Left ventricle myocardium superior (tissue), 1 donor: Measurements from ENCODE around the gene GPHN. TPM values are rescaled to one million over a fixed set of nuclear protein-coding genes. Genes with fewer than 3 reads are reported as not detected.
"Not testable (repeated sequence)": the region's sequence is repeated elsewhere in the genome, so short reads cannot be mapped to it uniquely, and the experiment has no call there.

ENCODE experiments used
- ATAC-seq: fragments of 200-7000 bp; cut with Tn5 transposase; one replicate; pipeline ENCODE4 v1.9.1; 2020; ENCODE audit warnings: mild to moderate bottlenecking, moderate library complexity
- DNase-seq: peaks from one replicate; pipeline ENCODE4 v3.0.0-alpha.2; 2020
- intact Hi-C: fragments of 100-400 bp; cut with micrococcal nuclease; formaldehyde crosslinking; loops from one replicate; pipeline ENCODE4 v1.11.0; 2022
- total RNA-seq: library from RNA; stranded (reverse); fragmentation: NEBNext Ultra II Directional; extraction: Animal tissue kit (Norgen Biotek cat#: 25700); gene quantifications from one replicate; pipeline ENCODE4 v1.2.1, GENCODE V29; 2021
- donor health status: DM: no; HTN: yes; CAD: no; lungs with severe emphysema.

GPHN gene
- total RNA-seq, 1 donor from 2014 or later = 25.0 TPM

DNA sequence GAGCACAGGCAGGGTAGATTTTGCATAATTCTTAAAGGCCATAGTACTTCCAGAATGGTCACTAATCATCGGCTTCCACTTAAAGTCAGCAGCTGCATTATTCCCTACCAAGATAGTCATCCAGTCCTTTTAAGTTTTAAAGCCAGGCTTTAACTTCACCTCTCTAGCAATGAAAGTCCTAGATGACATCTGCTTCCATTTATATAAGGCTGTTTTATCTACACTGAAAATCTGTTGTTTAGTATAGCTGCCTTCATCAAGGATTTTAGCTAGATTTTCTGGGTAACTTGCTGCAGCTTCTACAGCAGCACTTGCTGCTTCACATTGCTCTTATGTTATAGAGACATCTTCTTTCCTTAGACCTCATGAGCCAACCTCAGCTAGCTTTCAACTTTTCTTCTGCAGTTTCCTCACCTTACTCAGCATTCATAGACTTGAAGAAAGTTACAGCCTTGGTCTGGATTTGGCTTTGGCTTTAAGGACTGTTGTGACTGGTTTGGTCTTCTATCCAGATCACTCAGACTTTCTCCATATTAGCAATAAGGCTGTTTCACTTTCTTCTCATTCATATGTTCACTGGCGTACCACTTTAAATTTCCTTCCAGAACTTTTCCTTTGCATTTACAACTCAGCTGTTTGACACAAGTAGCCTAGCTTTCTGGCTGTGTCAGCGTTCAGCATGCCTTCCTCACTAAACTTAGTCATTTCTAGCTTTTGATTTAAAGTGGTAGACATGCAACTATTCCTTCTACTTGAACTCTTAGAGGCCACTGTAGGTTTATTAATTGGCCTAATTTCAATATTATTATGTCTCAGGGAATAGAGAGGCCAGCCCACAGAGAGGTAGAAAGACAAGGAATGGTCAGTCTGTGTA lies 471.4 kb downstream of the GPHN start:
- ATAC-seq (no peak), DNase-seq (no peak)
- intact Hi-C loops = no loop called here

DNA sequence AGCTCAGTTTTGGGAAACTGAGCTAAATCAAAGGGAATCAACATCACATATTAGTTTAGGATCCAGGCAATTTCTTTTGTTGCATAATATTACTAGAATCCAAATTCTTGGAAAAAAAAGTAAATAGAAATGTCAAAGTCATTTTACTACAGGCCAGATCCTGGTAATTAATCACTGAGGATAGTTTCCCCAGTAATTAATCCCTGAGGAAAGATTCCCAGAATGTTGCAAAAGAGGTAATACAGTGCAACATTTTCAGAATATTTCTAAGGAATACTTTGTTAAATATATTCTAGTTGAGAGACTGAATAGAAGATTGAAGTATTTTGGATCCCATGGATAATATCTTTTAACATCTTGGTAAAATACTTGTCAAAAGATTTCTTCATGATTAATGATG lies 474.3 kb downstream of the GPHN start:
- intact Hi-C loops = no loop called here
- ATAC-seq (no peak), DNase-seq (no peak)

DNA sequence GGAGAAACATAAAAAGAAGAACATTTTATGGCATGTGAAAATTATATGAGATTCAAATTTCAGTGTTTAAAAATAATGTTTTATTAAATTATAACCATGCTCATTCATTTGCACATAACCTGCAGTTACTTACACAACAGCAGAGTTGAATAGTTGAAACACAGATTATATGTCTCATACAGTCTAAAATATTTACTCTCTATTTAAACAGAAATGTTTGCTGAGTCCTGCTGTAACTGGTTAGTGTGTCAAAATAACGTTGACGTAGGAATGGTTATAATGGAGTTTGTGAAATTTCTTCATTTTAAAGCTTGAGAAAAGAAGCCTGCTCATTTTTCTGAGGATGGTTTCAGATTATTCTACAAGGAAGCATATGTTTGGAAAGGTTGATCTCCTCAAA lies 484.8 kb downstream of the GPHN start:
- ATAC-seq (no peak), DNase-seq (no peak)
- intact Hi-C loops = no loop called here

DNA sequence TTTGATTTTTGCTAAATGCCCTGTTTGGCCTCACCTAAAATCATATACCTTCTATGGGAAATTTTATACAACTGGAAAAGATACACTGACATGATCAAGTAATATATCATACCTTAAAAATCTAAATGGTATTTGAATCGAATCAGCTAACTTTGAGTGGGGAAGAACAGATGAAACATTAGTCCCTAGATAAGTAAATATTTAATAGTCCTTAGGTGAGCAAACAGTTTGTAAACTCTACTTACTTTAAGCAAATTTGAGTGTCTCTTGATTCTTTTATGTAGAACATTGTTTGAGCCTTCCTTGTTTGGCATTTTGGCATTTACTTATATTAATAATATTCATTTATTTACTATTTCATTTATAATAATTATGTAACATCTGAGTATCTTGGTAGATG lies 485.6 kb downstream of the GPHN start:
- intact Hi-C loops = no loop called here
- ATAC-seq (no peak), DNase-seq (no peak)

DNA sequence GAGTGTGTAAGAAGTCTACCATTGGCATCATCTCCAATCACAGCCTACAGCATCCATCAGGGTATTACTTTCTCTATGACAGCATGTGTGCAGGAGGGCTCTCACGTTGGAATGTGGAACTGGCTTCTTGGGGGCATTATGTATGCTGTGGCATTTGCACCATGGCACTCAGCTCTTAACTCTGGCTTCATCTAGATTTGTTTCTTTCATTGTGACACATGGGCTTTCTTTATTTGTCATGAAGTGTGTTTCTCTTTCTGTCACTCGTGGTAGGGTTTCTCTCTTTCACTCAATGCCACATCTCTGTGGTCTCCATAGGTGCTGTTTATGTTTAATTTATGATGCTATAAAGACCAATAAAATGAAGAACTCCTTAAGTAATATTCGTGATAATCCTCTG lies 490.1 kb downstream of the GPHN start:
- ATAC-seq = no peak
- intact Hi-C loops = no loop called here
- DNase-seq = no peak

DNA sequence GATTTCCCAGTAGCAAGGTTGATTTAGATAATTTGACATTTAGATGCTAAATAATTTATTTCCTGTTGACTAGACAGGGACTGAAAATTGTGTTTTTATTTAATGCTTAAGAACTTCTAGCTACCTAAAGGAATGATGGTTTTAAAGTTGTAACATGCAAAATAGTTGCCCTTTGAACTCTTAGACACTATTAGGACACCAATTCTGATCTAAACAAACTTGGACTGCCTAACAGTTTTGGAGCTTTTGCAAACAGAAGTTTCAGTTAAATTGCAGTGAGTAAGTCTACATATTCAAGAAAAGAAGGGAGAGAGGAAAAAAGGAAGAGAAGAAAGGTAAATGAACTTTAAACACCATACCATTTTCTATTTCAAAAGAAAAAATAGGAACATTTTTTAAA lies 492.0 kb downstream of the GPHN start:
- ATAC-seq (no peak), DNase-seq (no peak)
- intact Hi-C loops = no loop called here

DNA sequence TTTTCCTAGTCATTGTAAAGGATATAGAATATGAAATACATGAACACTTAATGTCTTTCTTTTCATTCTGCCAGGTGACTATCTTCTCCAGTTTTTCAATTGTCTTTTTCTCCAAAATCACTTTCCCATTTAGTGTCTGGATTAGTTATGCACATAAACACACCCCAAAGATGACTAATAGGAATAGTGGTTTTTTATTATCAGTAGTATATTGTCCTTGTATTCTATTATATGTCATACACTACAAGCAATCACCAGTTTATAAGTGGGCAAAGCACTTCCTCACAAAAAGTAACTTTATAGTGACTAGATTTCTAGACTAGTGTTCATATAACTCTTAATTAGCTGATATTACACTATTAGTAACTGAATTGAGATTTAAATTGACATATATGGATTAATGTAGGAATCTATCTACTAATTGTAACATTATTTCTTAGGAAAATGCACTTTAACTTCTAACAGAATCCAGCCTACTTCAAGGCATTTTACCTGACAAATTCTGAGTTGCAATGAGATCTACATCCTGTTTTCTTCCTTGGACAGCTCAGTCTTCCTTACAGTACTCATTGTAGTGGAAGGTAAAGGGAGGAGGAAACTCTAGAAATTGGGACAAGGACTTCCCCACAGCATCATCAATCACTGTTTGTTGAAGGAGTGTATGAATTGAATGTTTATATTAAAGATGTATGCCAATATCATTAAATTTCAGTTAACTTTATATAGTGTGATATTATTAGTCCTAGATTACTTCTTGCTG lies 495.2 kb downstream of the GPHN start:
- DNase-seq (no peak), ATAC-seq (no peak)
- intact Hi-C loops = no loop called here

DNA sequence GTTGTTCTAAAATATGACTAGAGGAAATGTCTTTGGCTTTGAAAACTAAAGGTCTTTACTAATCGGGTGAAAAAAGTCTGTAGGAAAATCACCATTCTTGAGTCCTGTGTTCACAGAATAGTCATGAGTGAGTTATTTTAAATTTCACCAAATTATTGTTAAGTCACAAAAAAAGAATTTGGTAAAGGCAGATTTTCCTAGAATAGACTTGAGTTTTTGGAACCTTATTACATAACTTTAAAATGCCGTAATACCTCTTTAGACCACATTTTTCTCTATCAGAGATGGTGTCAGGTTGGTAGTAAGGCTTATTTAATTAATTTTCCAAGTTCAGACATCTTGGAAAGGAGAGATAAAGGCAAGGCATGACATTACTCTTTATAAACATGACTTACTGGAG lies 496.6 kb downstream of the GPHN start:
- DNase-seq (no peak), ATAC-seq (no peak)
- intact Hi-C loops = no loop called here

DNA sequence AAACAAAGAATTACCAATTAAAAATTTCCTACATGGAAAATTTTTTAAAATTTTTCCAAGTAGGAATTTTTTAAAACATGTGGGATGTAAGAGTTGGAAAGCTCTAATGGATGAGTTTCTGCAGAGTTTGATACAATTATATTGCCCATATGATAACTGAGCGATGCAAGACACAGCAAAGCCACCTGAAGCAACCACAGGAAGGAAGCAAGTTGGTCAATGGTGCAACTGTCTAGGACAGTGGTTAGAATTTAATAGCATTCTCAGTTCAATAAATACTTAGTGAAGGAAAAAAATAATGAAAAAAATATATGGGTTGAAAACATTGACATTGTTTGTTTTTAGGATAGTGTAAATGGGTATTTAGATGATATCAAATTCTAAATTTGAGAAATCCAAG lies 502.7 kb downstream of the GPHN start:
- DNase-seq (no peak), ATAC-seq (no peak)
- intact Hi-C loops = no loop called here

DNA sequence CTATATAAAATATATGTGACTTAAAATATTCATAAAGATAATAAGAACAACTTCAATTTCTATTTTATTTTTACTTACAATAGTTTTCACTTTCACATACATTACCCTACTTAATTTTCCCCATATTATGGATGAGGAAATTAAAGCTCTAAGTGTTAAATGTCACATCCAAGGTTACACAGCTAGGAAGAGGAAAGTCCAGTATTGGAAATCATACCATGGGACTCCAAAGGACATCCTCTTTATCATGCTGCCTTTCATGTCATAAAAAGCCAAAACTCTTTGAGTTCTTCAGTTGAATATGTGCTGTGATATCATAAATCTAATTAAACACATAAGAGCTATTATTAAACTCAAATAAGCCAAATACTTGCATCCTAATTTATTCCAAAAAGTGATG lies 508.9 kb downstream of the GPHN start:
- intact Hi-C loops = no loop called here
- ATAC-seq (no peak), DNase-seq (no peak)

DNA sequence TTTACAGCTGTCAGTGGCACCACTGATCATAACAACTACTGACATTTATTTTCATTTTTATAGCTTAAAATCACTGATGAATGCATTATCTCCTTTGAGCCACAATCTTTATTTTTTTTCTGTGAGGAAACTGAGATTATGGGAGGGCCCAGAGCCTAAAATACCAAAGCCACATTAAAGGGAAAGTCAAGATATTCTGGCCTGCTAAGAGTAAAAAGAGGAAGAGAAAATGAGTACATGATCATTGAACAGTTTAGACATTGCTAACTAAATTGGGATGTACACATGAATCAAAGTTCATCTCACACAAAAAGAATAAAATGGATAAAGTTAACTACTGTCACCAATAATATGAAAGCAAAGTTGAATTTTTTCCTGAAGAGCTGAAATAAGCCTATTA lies 510.8 kb downstream of the GPHN start:
- intact Hi-C loops = no loop called here
- no peak for ATAC-seq
- DNase-seq = no peak

DNA sequence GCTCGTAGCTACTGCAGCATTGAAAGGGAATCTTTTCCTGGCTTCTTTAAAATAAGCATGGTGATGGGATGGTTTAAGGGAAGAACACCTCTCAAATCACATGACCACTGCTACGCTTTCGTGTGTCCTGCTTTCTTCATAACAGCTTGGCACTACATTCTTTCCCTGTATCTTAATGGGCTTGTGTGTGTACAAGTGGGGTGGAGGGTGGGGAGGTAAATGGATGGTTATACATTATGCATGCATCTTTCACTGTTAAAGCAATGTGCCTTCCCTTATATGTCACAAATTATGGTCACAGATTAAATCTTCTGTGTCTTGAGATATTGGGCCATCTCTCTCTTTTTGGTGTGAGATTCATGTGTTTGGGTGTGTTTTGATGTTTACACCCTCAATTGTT lies 511.8 kb downstream of the GPHN start:
- ATAC-seq (no peak), DNase-seq (no peak)
- intact Hi-C loops = no loop called here

DNA sequence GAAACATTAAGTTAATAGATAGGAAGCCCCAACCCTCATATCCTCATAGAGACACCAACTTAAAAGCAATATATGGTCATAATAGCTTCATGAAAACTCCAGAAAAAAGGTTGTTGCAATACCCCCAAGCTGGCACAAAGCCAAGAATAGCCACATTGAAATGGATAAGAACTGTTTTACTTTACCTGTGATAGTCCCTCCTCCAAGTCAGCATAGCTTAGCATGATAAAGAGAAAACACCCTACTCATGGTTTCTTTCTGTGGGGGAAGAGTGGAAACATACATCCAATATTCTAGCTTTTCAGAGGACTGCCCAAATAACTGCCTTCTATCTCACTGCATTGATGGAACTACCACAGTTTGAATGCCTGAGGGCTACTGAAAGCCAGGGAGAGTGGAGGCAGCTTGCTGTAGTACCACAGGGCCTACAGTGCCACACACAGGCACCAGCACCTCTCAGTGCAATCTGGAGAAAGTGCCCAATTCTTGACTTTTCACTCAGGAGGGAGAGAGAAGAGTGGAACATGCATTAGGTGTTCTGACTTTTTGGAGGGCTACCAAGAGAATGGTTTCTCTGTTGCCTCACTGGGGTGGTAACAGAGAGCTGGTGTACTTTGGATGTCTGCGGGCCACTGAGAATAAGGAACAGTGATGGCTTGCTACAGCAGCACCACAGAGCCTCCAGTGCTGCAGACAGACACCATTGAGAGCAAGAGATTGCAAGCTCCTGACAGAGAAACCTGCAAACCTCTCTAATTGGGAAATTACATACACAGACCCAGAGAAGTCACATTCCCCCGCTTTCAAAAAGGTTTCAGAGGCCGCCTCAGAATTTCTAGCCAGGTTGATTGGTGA lies 524.2 kb downstream of the GPHN start:
- intact Hi-C loops = no loop called here
- DNase-seq = no peak
- ATAC-seq = no peak

DNA sequence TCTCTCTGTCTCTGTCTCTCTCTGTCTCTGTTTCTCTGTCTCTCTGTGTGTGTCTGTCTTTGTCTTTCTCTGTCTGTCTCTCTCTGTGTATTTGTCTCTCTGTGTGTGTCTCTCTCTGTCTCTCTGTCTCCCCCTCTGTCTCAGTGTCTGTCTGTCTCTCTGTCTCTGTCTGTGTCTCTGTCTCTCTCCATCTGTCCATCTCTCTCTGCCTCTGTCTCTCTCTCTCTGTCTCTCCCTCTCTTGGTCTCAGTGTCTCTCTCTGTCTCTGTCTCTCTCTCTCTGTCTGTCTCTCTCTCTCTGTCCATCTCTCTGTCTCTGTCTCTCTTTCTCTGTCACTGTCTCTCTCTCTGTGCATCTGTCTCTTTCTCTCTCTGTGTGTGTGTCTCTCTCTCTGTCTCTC lies 537.5 kb downstream of the GPHN start:
- no peak for ATAC-seq
- intact Hi-C loops = no loop called here
- no peak for DNase-seq

DNA sequence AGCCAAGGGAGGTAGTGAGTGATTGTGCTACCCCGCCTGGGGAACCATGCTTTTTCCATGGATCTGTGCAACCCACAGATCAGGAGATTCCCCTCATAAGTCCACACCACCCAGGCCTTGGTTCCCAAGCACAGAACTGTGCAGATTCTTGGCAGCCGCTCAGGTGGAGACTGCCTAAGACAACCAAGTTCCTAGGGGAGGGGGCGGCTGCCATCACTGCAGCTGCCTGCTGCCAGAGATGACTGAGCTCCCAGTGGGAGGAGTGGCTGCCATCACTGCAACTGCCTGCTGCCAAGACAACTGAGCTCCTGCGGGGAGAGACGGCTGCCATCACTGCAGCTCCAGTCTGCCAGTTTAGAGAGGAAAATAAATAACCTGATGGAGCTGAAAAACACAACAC lies 542.9 kb downstream of the GPHN start:
- intact Hi-C loops = no loop called here
- DNase-seq (no peak), ATAC-seq (no peak)

DNA sequence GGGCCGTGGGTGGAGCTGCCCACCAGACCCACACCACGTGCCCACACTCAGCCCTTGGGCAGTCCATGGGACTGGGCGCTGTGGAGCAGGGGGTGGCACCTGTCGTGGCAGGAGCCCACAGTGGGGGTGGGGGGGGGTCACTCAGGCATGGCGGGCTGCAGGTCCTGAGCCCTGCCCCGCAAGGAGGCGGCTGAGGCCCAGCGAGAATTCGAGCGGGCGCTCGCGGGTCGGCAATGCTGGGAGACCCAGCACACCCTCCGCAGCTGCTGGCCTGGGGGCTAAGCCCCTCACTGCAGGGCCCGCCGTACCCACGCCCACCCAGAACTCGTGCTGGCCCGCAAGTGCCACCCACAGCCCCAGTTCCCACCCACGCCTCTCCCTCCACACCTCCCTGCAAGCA lies 548.7 kb downstream of the GPHN start:
- ATAC-seq (no peak), DNase-seq (no peak)
- intact Hi-C loops = no loop called here

DNA sequence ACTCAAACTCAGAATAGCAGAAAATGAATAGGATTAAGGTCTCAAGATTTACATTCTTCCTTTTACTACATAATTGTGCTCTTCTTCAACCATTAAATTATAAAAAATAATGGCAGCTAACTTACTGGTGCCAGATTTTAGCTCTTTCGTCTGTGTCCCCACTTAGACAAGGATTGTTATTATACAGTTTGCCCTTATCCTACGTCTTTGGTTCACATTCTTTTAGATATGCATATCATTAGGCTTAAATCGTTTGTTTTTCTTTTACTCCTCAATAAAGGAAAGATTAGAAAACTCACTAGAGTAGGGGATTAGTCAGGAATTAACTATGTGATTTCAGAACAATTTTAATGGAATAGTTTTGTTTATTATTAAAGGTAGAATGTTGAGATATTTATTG lies 551.6 kb downstream of the GPHN start:
- intact Hi-C loops = no loop called here
- ATAC-seq (no peak), DNase-seq (no peak)

DNA sequence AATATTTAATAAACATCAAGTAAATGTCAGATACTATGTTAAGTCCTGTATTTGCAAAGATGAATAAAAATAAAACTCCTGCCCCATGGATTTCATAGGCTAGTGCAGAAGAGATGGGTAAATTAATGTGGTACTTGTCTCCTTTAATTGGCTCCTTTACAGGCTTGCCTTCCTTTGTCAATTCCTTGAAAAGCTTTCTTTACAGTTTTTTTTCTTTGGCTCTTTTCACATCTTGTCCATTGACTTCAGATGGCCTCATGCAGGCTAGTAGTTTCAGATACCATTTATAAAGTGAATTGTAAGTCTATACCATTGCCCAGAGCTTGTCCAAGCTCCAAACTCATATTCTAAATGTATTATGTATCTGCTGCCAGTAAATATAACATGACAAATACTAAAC lies 552.6 kb downstream of the GPHN start:
- intact Hi-C loops = no loop called here
- ATAC-seq (no peak), DNase-seq (no peak)

DNA sequence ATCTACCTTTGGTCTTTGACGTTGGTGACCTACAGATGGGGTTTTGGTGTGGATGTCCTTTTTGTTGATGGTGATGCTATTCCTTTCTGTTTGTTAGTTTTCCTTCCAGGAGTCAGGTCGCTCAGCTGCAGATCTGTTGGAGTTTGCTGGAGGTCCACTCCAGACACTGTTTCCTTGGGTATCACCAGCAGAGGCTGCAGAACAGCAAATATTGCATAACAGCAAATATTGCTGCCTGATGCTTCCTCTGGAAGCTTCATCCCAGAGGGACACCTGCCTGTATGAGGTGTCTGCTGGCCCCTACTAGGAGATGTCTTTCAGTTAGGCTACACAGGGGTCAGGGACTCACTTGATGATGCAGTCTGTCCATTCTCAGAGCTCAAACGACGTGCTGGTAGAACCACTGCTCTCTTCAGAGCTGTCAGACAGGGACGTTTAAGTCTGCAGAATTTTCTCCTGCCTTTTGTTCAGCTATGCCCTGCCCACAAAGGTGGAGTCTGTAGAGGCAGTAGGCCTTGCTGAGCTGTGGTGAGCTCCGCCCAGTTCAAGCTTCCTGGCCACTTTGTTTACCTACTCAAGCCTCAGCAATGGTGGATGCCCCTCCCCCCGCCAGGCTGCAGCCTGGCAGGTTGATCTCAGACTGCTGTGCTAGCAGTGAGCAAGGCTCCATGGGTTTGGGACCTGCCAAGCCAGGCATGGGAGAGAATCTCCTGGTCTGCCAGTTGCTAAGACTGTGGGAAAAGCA lies 559.3 kb downstream of the GPHN start:
- ATAC-seq, DNase-seq, intact Hi-C loops: not testable (repeated sequence)
